Measurements from ENCODE around the gene ELK3.

DNA sequence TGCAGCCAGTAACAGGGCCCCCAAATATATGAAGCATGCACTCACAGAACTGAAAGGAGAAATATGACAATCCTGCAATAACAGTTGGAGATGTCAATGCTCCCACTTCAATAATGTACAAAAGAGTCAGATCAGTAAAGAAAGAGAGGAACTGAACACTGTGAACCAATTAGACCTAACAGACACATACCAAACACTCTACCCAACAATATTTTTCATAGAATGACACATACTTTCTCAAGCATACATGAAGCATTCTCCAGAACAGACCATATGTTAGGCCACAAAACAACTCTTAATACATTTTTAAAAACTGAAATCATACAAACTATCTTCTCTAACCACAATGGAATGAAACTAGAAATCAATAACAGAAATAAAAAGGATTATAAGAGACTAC, 80.2 kb downstream of the ELK3 start:
- TF ChIP-seq CTCF (IDR thresholded peaks at IDR 0.05) = no peak
- TF ChIP-seq POLR2A (IDR thresholded peaks at IDR 0.05) = no peak
- TF ChIP-seq POLR2AphosphoS5 (IDR thresholded peaks at IDR 0.05) = no peak
